RWPE1 (cell line): ENCODE data around the gene LAMC3.

Source experiments
- CTCF ChIA-PET: fragments of 350-600 bp; sonication (Branson Sonifier 250); formaldehyde crosslinking; extraction: SDS; loops from one replicate; lab custom pipeline; 2021; lab: Yijun Ruan, JAX
- POLR2A ChIA-PET: fragments of 400-600 bp; formaldehyde crosslinking; extraction: SDS; loops from one replicate; lab custom pipeline; 2020; ENCODE audit warnings: antibody characterized with exemption; ENCODE audit not compliant: low non-redundant PET; lab: Yijun Ruan, JAX
- DNase-seq: peaks from one replicate; pipeline ENCODE4 v3.0.0; 2012; ENCODE audit warnings: low spot score
- H3K27ac ChIP-seq: fragments of 450-650 bp; 2 replicates; pipeline ENCODE4 v1.5.1; 2017
- CTCF ChIP-seq: fragments of 450-650 bp; conservative IDR thresholded peaks from 2 replicates; pipeline ENCODE4 v1.5.1; 2017; ENCODE audit warnings: low read depth, mild to moderate bottlenecking

LAMC3 gene

GRCh38 chr9:130975932-130976841 is 32.8 kb upstream of the LAMC3 start:
- POLR2A ChIA-PET = no interaction called here
- no peak for DNase-seq
- H3K27ac ChIP-seq = no peak overlapping the region
- no peak for TF ChIP-seq CTCF
- CTCF ChIA-PET = interaction anchor here (0.6 to 1.1 kb wide), 2 partner anchors 58 to 340 kb away, joined by 4 to 5 read pairs; no protein-coding TSS in a partner anchor

GRCh38 chr9:130977811-130978221 is 31.2 kb upstream of the LAMC3 start:
- TF ChIP-seq CTCF = no peak
- ChIA-PET CTCF (no interaction called here), POLR2A (no interaction called here)
- no peak for DNase-seq
- H3K27ac ChIP-seq = no peak overlapping the region

- ChIA-PET CTCF (no interaction called here), POLR2A (no interaction called here)
- no peak for DNase-seq
- H3K27ac ChIP-seq = no peak overlapping the region
- TF ChIP-seq CTCF = no peak
Observed at GRCh38 chr9:130979591-130980385, 29.2 kb upstream of the LAMC3 start.

- no peak overlapping the region for H3K27ac ChIP-seq
- TF ChIP-seq CTCF = no peak
- no peak for DNase-seq
- ChIA-PET CTCF (no interaction called here), POLR2A (no interaction called here)
Observed at GRCh38 chr9:130980526-130980925, 28.4 kb upstream of the LAMC3 start.

- ChIA-PET POLR2A (no interaction called here), CTCF (interaction anchor here (0.8 to 1.3 kb wide), 3 partner anchors 16 to 114 kb away, joined by 3 to 4 read pairs (median 3); no protein-coding TSS in a partner anchor)
- no peak for DNase-seq
- H3K27ac ChIP-seq = no peak overlapping the region
- no peak for TF ChIP-seq CTCF
Observed at GRCh38 chr9:130981002-130981755, 27.8 kb upstream of the LAMC3 start.

GRCh38 chr9:130981756-130982137 is 27.2 kb upstream of the LAMC3 start:
- POLR2A ChIA-PET = no interaction called here
- CTCF ChIA-PET = interaction anchor here (0.8 to 1.3 kb wide), 4 partner anchors 15 to 115 kb away, joined by 3 to 4 read pairs (median 3); no protein-coding TSS in a partner anchor
- TF ChIP-seq CTCF = no peak
- no peak overlapping the region for H3K27ac ChIP-seq
- no peak for DNase-seq
